Measurements from ENCODE around the gene GPR78. TPM values are rescaled to one million over a fixed set of nuclear protein-coding genes. Genes with fewer than 3 reads are reported as not detected.

The GPR78 gene
- total RNA-seq, 1 experiment from 2014 or later: not detected

DNA sequence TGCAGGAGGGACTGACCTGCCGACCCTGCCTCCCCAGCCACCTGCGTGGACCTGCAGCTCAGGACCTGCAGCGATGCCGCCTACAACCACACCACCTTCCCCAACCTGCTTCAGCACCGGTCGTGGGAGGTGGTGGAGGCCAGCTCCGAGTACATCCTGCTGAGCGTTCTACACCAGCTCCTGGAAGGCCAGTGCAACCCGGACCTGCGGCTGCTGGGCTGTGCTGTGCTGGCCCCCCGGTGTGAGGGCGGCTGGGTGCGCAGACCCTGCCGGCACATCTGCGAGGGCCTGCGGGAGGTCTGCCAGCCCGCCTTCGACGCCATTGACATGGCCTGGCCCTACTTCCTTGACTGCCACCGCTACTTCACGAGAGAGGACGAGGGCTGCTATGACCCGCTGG, 20.9 kb downstream of the GPR78 start:
- CTCF ChIA-PET: no interaction called here
- ATAC-seq (no peak), DNase-seq (ENCODE audit: low read depth, low spot score) (no peak)
- Histone ChIP-seq H3K9me3 (ENCODE audit: control insufficient read depth, insufficient read depth, low read depth, low read length) (no peaks in the 10 kb centered on the region), H3K4me3 (ENCODE audit: low read depth in 2 of 2, low read length in 2 of 2) (no peak overlapping the region), H3K4me1 (ENCODE audit: control insufficient read depth, insufficient read depth, low read length) (no peaks in the 10 kb centered on the region), H3K27ac (ENCODE audit: low read length) (no peak overlapping the region), H3K27me3 (ENCODE audit: control insufficient read depth, insufficient read depth, low read length) (no peaks in the 10 kb centered on the region), H3K36me3 (ENCODE audit: control insufficient read depth, insufficient read depth, low read length) (no peaks in the 10 kb centered on the region)
- BruUV-seq (replicated peaks): no TSS peak
- in situ Hi-C loops (cut with HindIII; ENCODE audit: low pct_unique_long_range_greater_than_20kb, low sequenced_read_pairs): no loop called here
- POLR2A ChIA-PET: no interaction called here
- intact Hi-C loops (cut with micrococcal nuclease; ENCODE audit: unreplicated experiment): no loop called here
- TF ChIP-seq CTCF (IDR thresholded peaks at IDR 0.05) (no peak), POLR2AphosphoS5 (IDR thresholded peaks at IDR 0.05; ENCODE audit: low read depth, low read length) (no peak), SIN3A (IDR thresholded peaks at IDR 0.05; ENCODE audit: borderline replicate concordance, insufficient read depth, low read depth, low read length) (no peak), TCF7L2 (IDR thresholded peaks at IDR 0.05; ENCODE audit: low read depth, low read length) (no peak)
- TF ChIP-seq, protein P1, sequence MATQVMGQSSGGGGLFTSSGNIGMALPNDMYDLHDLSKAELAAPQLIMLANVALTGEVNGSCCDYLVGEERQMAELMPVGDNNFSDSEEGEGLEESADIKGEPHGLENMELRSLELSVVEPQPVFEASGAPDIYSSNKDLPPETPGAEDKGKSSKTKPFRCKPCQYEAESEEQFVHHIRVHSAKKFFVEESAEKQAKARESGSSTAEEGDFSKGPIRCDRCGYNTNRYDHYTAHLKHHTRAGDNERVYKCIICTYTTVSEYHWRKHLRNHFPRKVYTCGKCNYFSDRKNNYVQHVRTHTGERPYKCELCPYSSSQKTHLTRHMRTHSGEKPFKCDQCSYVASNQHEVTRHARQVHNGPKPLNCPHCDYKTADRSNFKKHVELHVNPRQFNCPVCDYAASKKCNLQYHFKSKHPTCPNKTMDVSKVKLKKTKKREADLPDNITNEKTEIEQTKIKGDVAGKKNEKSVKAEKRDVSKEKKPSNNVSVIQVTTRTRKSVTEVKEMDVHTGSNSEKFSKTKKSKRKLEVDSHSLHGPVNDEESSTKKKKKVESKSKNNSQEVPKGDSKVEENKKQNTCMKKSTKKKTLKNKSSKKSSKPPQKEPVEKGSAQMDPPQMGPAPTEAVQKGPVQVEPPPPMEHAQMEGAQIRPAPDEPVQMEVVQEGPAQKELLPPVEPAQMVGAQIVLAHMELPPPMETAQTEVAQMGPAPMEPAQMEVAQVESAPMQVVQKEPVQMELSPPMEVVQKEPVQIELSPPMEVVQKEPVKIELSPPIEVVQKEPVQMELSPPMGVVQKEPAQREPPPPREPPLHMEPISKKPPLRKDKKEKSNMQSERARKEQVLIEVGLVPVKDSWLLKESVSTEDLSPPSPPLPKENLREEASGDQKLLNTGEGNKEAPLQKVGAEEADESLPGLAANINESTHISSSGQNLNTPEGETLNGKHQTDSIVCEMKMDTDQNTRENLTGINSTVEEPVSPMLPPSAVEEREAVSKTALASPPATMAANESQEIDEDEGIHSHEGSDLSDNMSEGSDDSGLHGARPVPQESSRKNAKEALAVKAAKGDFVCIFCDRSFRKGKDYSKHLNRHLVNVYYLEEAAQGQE (IDR thresholded peaks at IDR 0.05; ENCODE audit: insufficient read depth in 1 of 2, low read depth in 2 of 2, low read length in 1 of 2): no peak

DNA sequence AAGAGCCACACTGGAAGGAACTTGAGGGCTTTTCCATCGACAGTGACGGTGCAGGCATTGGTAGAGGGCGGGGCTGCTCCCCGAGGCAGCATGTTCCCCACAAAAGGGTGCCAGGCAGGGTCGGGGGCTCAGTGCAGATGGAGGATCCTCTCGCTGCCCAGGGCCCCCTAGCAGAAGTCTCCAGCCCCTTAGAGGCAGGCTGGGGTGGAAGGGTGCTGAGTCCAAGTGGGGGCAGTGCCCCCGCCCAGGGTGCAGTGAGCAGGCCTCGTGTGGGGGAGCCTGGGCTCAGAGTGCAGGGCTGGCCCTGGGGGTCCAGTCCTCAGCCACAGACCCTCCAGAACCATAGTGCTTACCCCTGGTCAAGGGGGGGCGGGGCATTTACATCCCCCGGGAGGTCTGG, 21.4 kb downstream of the GPR78 start:
- no peaks in the 10 kb centered on the region for H3K36me3 ChIP-seq (ENCODE audit: control insufficient read depth, insufficient read depth, low read length)
- TF ChIP-seq TCF7L2 (IDR thresholded peaks at IDR 0.05; ENCODE audit: low read depth, low read length) (no peak), CTCF (IDR thresholded peaks at IDR 0.05) (no peak), POLR2AphosphoS5 (IDR thresholded peaks at IDR 0.05; ENCODE audit: low read depth, low read length) (no peak), SIN3A (IDR thresholded peaks at IDR 0.05; ENCODE audit: borderline replicate concordance, insufficient read depth, low read depth, low read length) (no peak)
- TF ChIP-seq, protein P1 (IDR thresholded peaks at IDR 0.05; ENCODE audit: insufficient read depth in 1 of 2, low read depth in 2 of 2, low read length in 1 of 2): no peak
- H3K27me3 ChIP-seq (ENCODE audit: control insufficient read depth, insufficient read depth, low read length): no peaks in the 10 kb centered on the region
- CTCF ChIA-PET: no interaction called here
- no peaks in the 10 kb centered on the region for H3K9me3 ChIP-seq (ENCODE audit: control insufficient read depth, insufficient read depth, low read depth, low read length)
- POLR2A ChIA-PET: no interaction called here
- H3K4me1 ChIP-seq (ENCODE audit: control insufficient read depth, insufficient read depth, low read length): no peaks in the 10 kb centered on the region
- no peak overlapping the region for H3K27ac ChIP-seq (ENCODE audit: low read length)
- no TSS peak for BruUV-seq (replicated peaks)
- in situ Hi-C loops (cut with HindIII; ENCODE audit: low pct_unique_long_range_greater_than_20kb, low sequenced_read_pairs): no loop called here
- DNase-seq (ENCODE audit: low read depth, low spot score): no peak
- no peak for ATAC-seq
- intact Hi-C loops (cut with micrococcal nuclease; ENCODE audit: unreplicated experiment): no loop called here
- H3K4me3 ChIP-seq (ENCODE audit: low read depth in 2 of 2, low read length in 2 of 2): no peak overlapping the region
